Hepatocyte (in vitro differentiated cells): ENCODE data around the gene CTLA4. TPM values are rescaled to one million over a fixed set of nuclear protein-coding genes. Genes with fewer than 3 reads are reported as not detected.

ENCODE experiments used
- DNase-seq: peaks from one replicate; pipeline ENCODE4 v3.0.0-alpha.2; 2016; ENCODE audit warnings: low spot score
- H2AFZ ChIP-seq: fragments of 200-600 bp; sonication (generic); 2 replicates; pipeline ENCODE4 v1.6.0; 2016; ENCODE audit warnings: antibody characterized with exemption, mild to moderate bottlenecking
- H3K27ac ChIP-seq: fragments of 200-600 bp; sonication (generic); 2 replicates; pipeline ENCODE4 v1.5.1; 2016; ENCODE audit warnings: mild to moderate bottlenecking
- H3K27me3 ChIP-seq: fragments of 200-600 bp; sonication (generic); 2 replicates; pipeline ENCODE4 v1.6.1; 2016
- H3K36me3 ChIP-seq: fragments of 200-600 bp; sonication (generic); replicated peaks from 2 replicates; pipeline ENCODE4 v1.5.1; 2016; ENCODE audit warnings: low read depth; ENCODE audit not compliant: insufficient read depth
- H3K4me1 ChIP-seq: fragments of 200-600 bp; sonication (generic); 2 replicates; pipeline ENCODE4 v1.5.1; 2016; ENCODE audit warnings: mild to moderate bottlenecking, moderate library complexity; ENCODE audit not compliant: insufficient read depth
- H3K4me2 ChIP-seq: fragments of 200-600 bp; sonication (generic); 2 replicates; pipeline ENCODE4 v1.6.0; 2016
- H3K4me3 ChIP-seq: fragments of 200-600 bp; sonication (generic); 2 replicates; pipeline ENCODE4 v1.5.1; 2016; ENCODE audit warnings: mild to moderate bottlenecking
- H3K79me2 ChIP-seq: fragments of 200-600 bp; sonication (generic); 2 replicates; pipeline ENCODE4 v1.6.0; 2017; ENCODE audit warnings: mild to moderate bottlenecking
- H3K9me2 ChIP-seq: fragments of 200-600 bp; sonication (generic); replicated peaks from 2 replicates; pipeline ENCODE4 v1.6.0; 2017; ENCODE audit warnings: mild to moderate bottlenecking; ENCODE audit not compliant: insufficient read depth
- H3K9me3 ChIP-seq: fragments of 200-600 bp; sonication (generic); 2 replicates; pipeline ENCODE4 v1.5.1; 2016; ENCODE audit warnings: low read depth, mild to moderate bottlenecking
- H4K20me1 ChIP-seq: fragments of 200-600 bp; sonication (generic); 2 replicates; pipeline ENCODE4 v1.6.0; 2016; ENCODE audit warnings: mild to moderate bottlenecking; ENCODE audit not compliant: insufficient read depth, poor library complexity, severe bottlenecking
- EZH2 ChIP-seq: fragments of 200-600 bp; sonication (generic); IDR thresholded peaks from 2 replicates; pipeline ENCODE4 v1.6.1; 2016; ENCODE audit warnings: antibody characterized with exemption, mild to moderate bottlenecking, borderline replicate concordance
- EZH2phosphoT487 ChIP-seq: fragments of 200-600 bp; sonication (generic); IDR thresholded peaks from one replicate; pipeline ENCODE4 v1.6.1; 2018; ENCODE audit warnings: antibody characterized with exemption, mild to moderate bottlenecking, low read depth, moderate library complexity; ENCODE audit not compliant: unreplicated experiment, severe bottlenecking
- WGBS: methylation state at CpG from one replicate; pipeline ENCODE4 v1.1.6; 2016; ENCODE audit warnings: low lambda C conversion rate; ENCODE audit errors: missing lambda C conversion rate; 5-methylcytosine and 5-hydroxymethylcytosine counted together
- polyA plus RNA-seq: library from polyadenylated mRNA; unstranded; fragments of >200 nt; fragmentation: Nextera tagmentation; extraction: Ambion mirVana; gene quantifications from 2 replicates; pipeline ENCODE4 v1.2.1, GENCODE V29; 2016
- total RNA-seq: library from RNA; depleted of rRNA; stranded (reverse); fragments of >200 nt; gene quantifications from 2 replicates; pipeline ENCODE4 v1.2.3, GENCODE V29; 2014
- TF ChIP-seq, protein P1 (sequence below): fragments of 200-600 bp; sonication (generic); IDR thresholded peaks from 2 replicates; pipeline ENCODE4 v1.5.1; 2016; ENCODE audit warnings: antibody characterized with exemption, mild to moderate bottlenecking; ENCODE audit not compliant: poor library complexity

CTLA4 gene
- total and polyA plus RNA-seq, 2 experiments from 2014 or later = not detected

DNA sequence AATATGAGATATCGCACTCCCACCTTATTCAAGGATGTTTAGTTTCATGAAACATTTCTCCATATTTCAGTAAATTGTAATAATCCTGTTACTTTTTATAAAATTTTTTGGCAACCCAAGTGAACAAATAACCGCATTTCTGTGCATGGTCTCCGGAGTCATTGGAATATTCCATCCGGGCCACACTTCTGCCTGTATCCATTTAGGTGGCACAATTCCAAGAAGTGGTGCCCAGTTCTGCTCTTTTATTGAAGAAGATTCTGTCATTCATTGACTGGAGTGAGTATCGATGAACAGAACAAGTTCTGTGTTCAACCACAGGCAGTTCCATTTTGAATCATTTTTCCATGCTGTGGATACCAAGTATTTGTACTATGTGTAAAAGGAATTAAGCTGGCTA lies 42.4 kb downstream of the CTLA4 start:
- Histone ChIP-seq H3K4me1 (peaks cover 9% of the 10 kb centered on the region), H4K20me1 (no peaks in the 10 kb centered on the region), H3K4me3 (no peak overlapping the region), H3K9me3 (no peaks in the 10 kb centered on the region), H2AFZ (peak overlapping the region; percentile 37), H3K79me2 (no peaks in the 10 kb centered on the region), H3K36me3 (no peaks in the 10 kb centered on the region), H3K27ac (no peak overlapping the region), H3K4me2 (no peak overlapping the region), H3K9me2 (no peaks in the 10 kb centered on the region), H3K27me3 (no peaks in the 10 kb centered on the region)
- no peak for DNase-seq
- 80% methylated on average over 5 of the region's 5 CpGs for WGBS
- TF ChIP-seq, protein P1, sequence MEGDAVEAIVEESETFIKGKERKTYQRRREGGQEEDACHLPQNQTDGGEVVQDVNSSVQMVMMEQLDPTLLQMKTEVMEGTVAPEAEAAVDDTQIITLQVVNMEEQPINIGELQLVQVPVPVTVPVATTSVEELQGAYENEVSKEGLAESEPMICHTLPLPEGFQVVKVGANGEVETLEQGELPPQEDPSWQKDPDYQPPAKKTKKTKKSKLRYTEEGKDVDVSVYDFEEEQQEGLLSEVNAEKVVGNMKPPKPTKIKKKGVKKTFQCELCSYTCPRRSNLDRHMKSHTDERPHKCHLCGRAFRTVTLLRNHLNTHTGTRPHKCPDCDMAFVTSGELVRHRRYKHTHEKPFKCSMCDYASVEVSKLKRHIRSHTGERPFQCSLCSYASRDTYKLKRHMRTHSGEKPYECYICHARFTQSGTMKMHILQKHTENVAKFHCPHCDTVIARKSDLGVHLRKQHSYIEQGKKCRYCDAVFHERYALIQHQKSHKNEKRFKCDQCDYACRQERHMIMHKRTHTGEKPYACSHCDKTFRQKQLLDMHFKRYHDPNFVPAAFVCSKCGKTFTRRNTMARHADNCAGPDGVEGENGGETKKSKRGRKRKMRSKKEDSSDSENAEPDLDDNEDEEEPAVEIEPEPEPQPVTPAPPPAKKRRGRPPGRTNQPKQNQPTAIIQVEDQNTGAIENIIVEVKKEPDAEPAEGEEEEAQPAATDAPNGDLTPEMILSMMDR = no peak
- no peak for TF ChIP-seq EZH2phosphoT487
- no peak for TF ChIP-seq EZH2

DNA sequence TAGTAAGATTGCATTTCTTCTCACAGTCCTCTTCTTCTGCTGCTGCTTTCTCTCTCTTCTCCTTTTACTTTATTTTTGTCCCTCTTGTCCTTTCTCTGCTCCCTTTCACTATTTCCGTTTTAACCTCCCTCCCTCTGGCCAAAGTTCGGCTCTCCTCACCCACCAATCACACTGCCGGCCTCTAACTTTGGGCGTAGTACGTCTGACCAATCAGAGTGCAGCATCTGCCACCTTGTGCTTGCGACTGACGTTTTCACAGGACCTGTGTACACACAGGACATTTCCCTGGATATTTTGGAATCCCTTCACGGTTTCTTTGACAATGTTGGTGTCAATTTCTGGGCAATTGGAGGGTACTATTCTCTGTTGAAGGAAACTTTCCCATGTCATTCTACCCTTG lies 46.4 kb downstream of the CTLA4 start:
- Histone ChIP-seq H3K27me3 (no peaks in the 10 kb centered on the region), H3K4me2 (no peak overlapping the region), H2AFZ (no peak overlapping the region), H4K20me1 (no peaks in the 10 kb centered on the region), H3K9me2 (no peaks in the 10 kb centered on the region), H3K27ac (no peak overlapping the region), H3K4me3 (no peak overlapping the region), H3K9me3 (no peaks in the 10 kb centered on the region), H3K36me3 (no peaks in the 10 kb centered on the region), H3K4me1 (peaks cover 6% of the 10 kb centered on the region), H3K79me2 (no peaks in the 10 kb centered on the region)
- WGBS = 85% methylated on average over 8 of the region's 8 CpGs
- DNase-seq = no peak
- TF ChIP-seq EZH2phosphoT487 (no peak), EZH2 (no peak)
- TF ChIP-seq, protein P1 = no peak

DNA sequence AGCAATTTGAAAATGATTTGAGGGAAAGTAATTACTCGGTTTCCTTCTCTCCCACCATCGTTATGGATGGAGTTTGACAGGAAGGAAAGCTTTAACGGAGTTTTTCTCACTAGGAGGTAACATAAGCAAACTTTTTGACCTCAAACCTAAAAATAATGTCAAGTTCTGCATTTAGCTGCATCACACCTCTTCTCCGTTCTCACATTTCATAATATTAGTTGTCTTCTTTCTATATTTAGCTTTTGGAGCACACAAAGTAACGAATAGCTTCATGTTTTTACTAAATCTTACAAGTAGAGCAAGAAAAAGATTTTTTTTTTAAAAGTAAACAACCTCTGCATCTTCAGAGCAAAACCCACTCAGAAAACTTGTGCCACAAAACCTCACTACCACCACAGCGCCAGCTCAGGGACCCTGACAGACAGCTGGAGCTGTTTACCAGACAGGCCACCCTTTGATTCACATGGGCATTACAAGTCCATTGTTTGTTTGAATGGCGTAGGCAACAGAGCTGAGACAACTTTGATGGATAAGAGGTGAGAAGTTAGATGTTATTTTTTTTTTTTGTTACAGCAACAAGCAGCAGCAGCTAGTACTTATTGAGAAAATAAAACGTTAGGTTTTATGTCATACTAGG lies 47.1 kb downstream of the CTLA4 start:
- no peak overlapping the region for H2AFZ ChIP-seq
- H3K36me3 ChIP-seq = no peaks in the 10 kb centered on the region
- no peak overlapping the region for H3K4me2 ChIP-seq
- H3K9me3 ChIP-seq = no peaks in the 10 kb centered on the region
- no peak for DNase-seq
- no peak overlapping the region for H3K27ac ChIP-seq
- no peaks in the 10 kb centered on the region for H3K4me1 ChIP-seq
- no peaks in the 10 kb centered on the region for H3K9me2 ChIP-seq
- no peaks in the 10 kb centered on the region for H3K79me2 ChIP-seq
- no peak overlapping the region for H3K4me3 ChIP-seq
- TF ChIP-seq EZH2phosphoT487 (no peak), EZH2 (no peak)
- TF ChIP-seq, protein P1 = no peak
- H3K27me3 ChIP-seq = no peaks in the 10 kb centered on the region
- H4K20me1 ChIP-seq = no peaks in the 10 kb centered on the region
- 80% methylated on average over 8 of the region's 8 CpGs for WGBS
